Testis (tissue), 3 donors: ENCODE results near the gene YIF1A. TPM values are rescaled to one million over a fixed set of nuclear protein-coding genes. Genes with fewer than 3 reads are reported as not detected.
"Not testable (repeated sequence)": the region's sequence is repeated elsewhere in the genome, so short reads cannot be mapped to it uniquely, and the experiment has no call there.

Experiments used
- DNase-seq: peaks from one replicate; pipeline ENCODE4 v3.0.0-alpha.2; 2019
- H3K27ac ChIP-seq, 2 donors: fragments of 200-600 bp; sonication (generic); one replicate each; pipeline ENCODE4 v1.5.1; 2019
- H3K27me3 ChIP-seq: fragments of 200-600 bp; sonication (generic); one replicate; pipeline ENCODE4 v1.5.1; 2019
- H3K36me3 ChIP-seq: fragments of 200-600 bp; sonication (generic); one replicate; pipeline ENCODE4 v1.5.1; 2017; ENCODE audit warnings: low read depth; ENCODE audit errors: missing control alignments
- H3K4me1 ChIP-seq: fragments of 200-600 bp; sonication (generic); one replicate; pipeline ENCODE4 v1.5.1; 2019
- H3K4me3 ChIP-seq, 2 donors: fragments of 200-600 bp; sonication (generic); one replicate each; pipeline ENCODE4 v1.5.1; 2017 to 2019
- H3K9me3 ChIP-seq: fragments of 200-600 bp; sonication (generic); one replicate; pipeline ENCODE4 v1.5.1; 2017
- CTCF ChIP-seq, 3 experiments: fragments of 450-650 bp in 2 of 3; fragments of 200-600 bp in 1 of 3; sonication (generic) in 1 of 3; IDR thresholded peaks; one replicate each; pipeline ENCODE4 v1.5.1; 2016 to 2019; ENCODE audit warnings: antibody characterized with exemption in 3 of 3, mild to moderate bottlenecking in 2 of 3, moderate library complexity in 1 of 3
- POLR2A ChIP-seq: fragments of 450-650 bp; IDR thresholded peaks from one replicate; pipeline ENCODE4 v1.6.1; 2017; ENCODE audit warnings: antibody characterized with exemption, mild to moderate bottlenecking, moderate library complexity
- WGBS, 2 donors: methylation state at CpG; one replicate each; pipeline ENCODE4 v1.1.5; 2018; 5-methylcytosine and 5-hydroxymethylcytosine counted together
- intact Hi-C: fragments of 100-400 bp; cut with DNase I; formaldehyde crosslinking; loops from one replicate; pipeline ENCODE4 v1.15.1; 2023; ENCODE audit warnings: low total_unique reads
- polyA plus RNA-seq: library from polyadenylated mRNA; stranded (reverse); fragments of 350-450 nt; fragmentation: Illumina TruSeq; extraction: RNeasy Lipid Tissue Mini Kit (QIAGEN cat#74804); gene quantifications from one replicate; pipeline ENCODE4 v1.2.3, GENCODE V29; 2014; ENCODE audit warnings: low read depth, low replicate concordance; ENCODE audit not compliant: insufficient read depth
- total RNA-seq, 2 donors: library from RNA; depleted of rRNA; stranded (reverse); fragments of >200 nt; gene quantifications; one replicate each; pipeline ENCODE4 v1.2.3, GENCODE V29; 2016

The YIF1A gene
- total and polyA plus RNA-seq, 3 donors from 2014 or later = 60.5 to 94.1 (median 82.6) TPM

GRCh38 chr11:66277471-66278362 is 11.2 kb downstream of the YIF1A start, which contains the start of gene CNIH2:
Gene CNIH2, plus strand, starts transcription at chr11:66278175. Its CDS starts 282 bp downstream, at chr11:66278457.
- Histone ChIP-seq H3K36me3 (no peaks in the 10 kb centered on the region), H3K4me3 (peak within 1 kb of the TSS in 1 of 2 donors; percentile 29), H3K27ac (peak within 1 kb of the TSS in 1 of 2 donors; percentile 62), H3K9me3 (no peaks in the 10 kb centered on the region), H3K4me1 (no peaks in the 10 kb centered on the region), H3K27me3 (no peaks in the 10 kb centered on the region)
- intact Hi-C loops = no loop called here
- TF ChIP-seq CTCF (IDR thresholded peaks at IDR 0.05) (no peak), POLR2A (no peak)
- 5 to 20% methylated on average over 5 to 58 of the region's 84 CpGs for WGBS, 2 donors
- no peak for DNase-seq

- DNase-seq, H3K27me3 ChIP-seq, H3K4me1 ChIP-seq, intact Hi-C loops, H3K4me3 ChIP-seq, H3K36me3 ChIP-seq, H3K27ac ChIP-seq, H3K9me3 ChIP-seq: not testable (repeated sequence)
- 70 to 77% methylated on average over 4 of the region's 4 CpGs for WGBS, 2 donors
These were observed 11.9 kb downstream of the YIF1A start for GRCh38 chr11:66277064-66277463.

DNA sequence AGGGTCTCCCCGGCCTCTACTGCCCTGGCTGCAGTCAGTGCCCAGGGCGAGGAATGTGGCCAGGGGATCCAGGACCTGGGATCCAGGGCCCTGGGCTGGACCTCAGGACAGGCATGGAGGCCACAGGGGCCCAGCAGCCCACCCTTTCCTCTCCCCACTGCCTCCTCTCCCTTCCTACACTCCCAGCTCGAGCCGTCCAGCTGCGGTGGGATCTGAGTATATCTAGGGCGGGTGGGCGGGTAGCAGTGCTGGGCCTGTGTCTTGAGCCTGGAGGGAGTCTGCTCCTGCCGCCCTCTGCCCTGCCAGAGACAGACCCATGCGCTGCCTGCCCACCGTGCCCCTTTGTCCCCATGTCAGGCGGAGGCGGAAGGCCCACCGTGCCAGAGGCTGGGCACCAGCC is 12.3 kb downstream of the YIF1A start:
- H3K9me3 ChIP-seq, H3K4me1 ChIP-seq, H3K27me3 ChIP-seq, H3K36me3 ChIP-seq, H3K27ac ChIP-seq, DNase-seq, H3K4me3 ChIP-seq, intact Hi-C loops: not testable (repeated sequence)
- 82 to 87% methylated on average over 7 to 13 of the region's 13 CpGs for WGBS, 2 donors

- DNase-seq = no peak
- no peak overlapping the region for H3K4me3 ChIP-seq
- no peak overlapping the region for H3K27ac ChIP-seq
- WGBS, 2 donors = 82 to 87% methylated on average over 10 to 14 of the region's 14 CpGs
- no peaks in the 10 kb centered on the region for H3K36me3 ChIP-seq
- TF ChIP-seq POLR2A (no peak), CTCF (IDR thresholded peaks at IDR 0.05) (no peak)
- H3K9me3 ChIP-seq = no peaks in the 10 kb centered on the region
- intact Hi-C loops = no loop called here
- no peaks in the 10 kb centered on the region for H3K4me1 ChIP-seq
- no peaks in the 10 kb centered on the region for H3K27me3 ChIP-seq
These were observed 12.8 kb downstream of the YIF1A start for GRCh38 chr11:66275984-66276612.

DNA sequence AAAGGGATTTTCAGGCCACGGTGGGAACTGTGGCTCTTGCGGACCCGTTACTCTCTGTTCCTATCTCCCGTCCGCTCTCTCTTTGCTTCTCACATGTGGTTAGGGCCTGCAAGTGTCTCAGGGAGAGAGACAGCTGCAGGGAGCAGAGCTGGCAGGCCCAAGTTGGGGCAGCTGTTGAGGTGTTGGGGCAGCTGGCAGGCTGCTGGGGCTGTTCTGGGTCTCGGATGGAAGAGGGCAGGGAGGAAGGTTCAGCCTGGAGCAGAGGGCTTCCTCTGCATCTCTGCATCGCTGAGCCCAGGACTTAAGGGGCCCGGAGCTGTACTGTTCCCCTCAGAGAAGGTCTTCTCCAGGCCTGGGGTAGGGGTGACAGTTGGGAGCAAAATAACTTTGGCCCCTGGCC is 13.5 kb downstream of the YIF1A start:
- Histone ChIP-seq H3K27me3 (no peaks in the 10 kb centered on the region), H3K36me3 (no peaks in the 10 kb centered on the region), H3K9me3 (no peaks in the 10 kb centered on the region), H3K4me3 (no peak overlapping the region), H3K27ac (no peak overlapping the region), H3K4me1 (no peaks in the 10 kb centered on the region)
- TF ChIP-seq CTCF (IDR thresholded peaks at IDR 0.05) (no peak), POLR2A (no peak)
- no peak for DNase-seq
- intact Hi-C loops = no loop called here
- WGBS, 2 donors = 81 to 91% methylated on average over 4 to 8 of the region's 8 CpGs
